Activated T-helper 1 cell treated with anti-CD3 and anti-CD28 coated beads, Interleukin-2, amount 50 U/mL, for 16 hours (primary cell): Measurements from ENCODE around the gene ANKRD33.

Source experiments
- DNase-seq, 2 donors: peaks; one replicate each; pipeline ENCODE4 v3.0.0-alpha.2; 2020; ENCODE audit warnings: low read depth in 1 of 2, low spot score in 1 of 2

The ANKRD33 gene

DNA sequence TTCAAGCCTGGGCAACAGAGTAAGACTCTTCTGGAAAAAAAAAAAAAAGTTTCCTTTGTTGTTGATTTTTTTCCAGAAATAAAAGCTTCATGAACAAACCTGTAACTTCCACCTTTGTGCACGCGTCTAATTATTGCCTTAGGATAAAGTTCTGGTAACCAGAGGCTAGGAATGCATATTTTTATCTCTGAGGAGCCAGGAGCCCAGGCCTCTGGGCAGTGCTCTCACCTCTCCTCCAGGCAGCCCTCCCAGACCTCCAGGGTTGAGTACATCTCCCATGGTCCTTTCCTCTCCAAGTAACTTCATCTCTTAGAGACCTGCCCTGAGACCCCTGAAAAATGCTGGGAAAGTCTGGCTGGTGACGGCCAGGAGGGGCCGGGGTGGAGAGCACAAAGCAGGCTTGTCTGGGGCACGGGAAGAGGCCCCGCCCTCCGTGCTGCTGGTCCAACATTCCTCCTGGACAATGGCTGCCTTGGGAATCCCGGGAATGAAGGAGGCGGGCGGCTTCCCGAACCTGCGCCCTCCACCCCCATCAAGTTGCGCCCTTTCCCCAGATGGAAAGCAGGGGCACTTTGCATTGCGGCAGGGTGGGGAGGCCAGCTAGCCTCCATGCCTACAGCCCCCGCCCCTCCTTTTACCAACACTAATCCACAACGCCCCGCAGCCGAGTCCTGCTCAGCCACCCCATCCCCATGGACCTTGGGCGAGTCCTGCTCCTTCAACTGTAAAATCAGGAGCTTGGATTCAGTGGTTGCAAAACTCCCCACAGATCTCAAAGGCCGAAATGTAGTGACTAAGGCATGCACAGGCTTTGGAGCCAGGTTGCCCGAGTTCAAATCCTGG is 32.1 kb upstream of the ANKRD33 start:
- no peak for DNase-seq

DNA sequence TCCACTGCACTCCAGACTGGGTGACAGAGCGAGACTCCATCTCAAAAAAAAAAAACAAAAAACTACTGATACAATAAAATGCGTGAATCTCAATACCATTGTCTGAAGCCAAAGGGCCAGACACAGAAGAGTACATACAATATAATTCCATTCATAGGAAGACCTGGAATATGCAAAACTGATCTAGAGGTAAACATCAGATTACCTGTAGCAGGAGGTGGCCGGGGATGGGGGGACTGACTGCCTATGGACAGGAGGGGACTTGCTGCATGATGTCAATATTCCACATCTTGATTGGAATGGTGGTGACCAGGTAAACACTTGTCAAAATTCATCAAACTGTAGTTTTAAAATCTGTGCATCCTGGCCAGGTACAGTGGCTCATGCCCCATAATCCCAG is 26.9 kb upstream of the ANKRD33 start:
- DNase-seq, result no peak

DNA sequence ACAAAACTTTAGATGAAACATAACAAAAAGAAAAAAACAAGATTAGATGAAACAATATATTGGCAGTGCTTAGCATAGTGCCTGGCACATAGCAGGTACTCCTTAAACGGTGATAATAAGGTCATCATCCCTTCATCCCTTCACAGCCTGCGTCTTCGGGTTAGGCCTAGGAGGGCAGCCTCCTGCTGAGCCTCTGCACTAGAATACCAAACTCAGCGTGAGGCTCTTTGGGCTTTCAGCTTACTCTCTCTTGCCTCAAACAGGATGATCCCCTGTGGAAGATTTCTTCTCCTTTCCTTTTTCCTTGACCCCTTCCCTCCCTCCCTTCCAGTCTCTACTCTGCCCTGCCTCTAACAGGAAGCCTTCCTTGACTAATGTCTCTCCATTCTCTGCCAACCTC is 25.0 kb upstream of the ANKRD33 start:
- DNase-seq, result no peak

DNA sequence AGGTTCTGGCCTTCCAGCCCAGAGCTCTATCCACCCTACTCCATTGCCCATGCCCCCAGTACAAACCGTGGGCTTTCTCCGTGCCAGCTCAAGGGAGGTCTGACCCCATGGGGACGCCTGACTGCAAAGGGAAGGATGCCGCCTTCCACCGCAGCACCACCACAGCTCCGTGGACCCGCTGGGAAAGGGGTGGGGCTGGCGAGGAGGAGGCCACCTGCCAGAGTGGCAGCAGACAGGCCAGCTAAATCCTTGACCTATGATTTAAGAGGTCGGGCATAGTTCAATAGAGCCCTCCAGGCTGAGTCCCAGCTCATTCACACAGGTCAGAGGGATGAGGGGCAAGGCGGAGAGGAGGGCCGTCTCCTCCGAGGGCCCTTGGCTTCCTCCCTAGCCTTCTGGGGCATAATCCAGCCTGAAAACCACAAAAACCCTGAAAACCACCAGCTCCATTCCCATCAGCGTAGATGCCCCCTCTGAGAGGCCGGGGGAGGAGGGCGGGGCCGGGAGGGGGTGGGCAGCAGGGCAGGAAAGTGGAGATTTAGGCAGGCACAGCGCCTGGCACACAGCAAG is 24.5 kb upstream of the ANKRD33 start:
- no peak for DNase-seq

DNA sequence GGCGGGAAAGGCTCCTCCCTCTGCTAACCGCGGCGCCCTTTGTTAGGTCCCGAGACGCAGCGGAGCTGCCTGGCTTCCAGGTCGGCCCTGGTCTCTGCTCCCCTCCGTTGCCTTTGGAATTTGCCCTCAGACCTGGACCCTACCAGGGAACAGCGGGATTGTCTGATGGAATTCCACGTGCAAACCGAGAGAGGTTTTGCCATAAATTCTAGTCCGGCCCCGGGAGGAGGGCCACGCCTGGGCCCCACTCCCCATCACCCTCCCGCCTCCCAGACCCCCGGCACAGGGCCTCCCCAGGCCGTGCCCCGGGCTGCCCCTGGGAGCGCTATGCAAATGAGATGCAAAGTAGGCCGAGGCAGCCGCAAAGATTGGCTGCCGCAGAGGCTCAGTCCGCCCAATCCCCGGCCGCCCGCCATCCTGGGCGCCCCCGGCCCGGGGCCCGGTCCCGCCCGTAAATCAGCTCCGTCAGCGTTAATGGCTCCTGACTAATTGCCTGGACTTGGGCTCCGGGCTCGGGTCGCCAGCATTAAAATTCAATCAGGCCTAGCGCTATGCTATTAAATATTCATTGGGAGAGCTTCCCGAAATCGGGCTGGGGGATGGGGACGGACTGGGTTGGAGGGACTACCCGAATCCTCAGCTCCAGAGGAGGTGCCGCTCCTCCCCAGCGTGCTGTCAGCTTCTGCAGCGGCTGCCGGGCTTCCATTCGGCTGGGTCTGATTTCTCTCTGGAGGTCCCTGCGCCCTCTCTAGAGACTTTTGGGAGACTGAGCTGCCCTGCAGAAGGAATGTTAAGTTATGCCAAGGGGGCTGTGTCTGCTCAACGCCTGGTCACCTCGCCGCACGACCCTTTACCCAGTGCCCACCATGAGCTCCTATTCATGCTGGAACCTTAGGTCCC is 23.7 kb upstream of the ANKRD33 start:
- no peak for DNase-seq

- no peak for DNase-seq
Observed at GRCh38 chr12:51864833-51865670, 22.9 kb upstream of the ANKRD33 start.

- no peak for DNase-seq
Observed at GRCh38 chr12:51865757-51866270, 22.1 kb upstream of the ANKRD33 start.

DNA sequence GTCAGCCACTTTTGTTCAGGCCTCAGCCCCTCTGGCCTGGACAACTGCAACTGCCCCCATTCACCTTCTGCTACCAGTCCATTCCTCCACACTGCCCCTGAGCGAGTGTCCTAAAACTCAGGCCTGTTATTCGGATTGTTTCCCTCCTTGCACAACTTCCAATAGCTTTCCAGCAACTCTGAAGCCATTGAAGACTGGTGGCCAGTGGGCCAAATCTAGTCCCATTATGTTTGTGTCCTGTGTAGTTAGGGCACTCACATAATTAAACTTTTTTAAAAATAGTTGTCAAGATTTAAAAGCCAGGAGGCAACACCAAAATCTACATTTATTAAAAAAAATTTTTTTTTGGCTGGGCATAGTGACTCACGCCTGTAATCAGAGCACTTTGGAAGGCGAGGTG is 21.6 kb upstream of the ANKRD33 start:
- no peak for DNase-seq

DNA sequence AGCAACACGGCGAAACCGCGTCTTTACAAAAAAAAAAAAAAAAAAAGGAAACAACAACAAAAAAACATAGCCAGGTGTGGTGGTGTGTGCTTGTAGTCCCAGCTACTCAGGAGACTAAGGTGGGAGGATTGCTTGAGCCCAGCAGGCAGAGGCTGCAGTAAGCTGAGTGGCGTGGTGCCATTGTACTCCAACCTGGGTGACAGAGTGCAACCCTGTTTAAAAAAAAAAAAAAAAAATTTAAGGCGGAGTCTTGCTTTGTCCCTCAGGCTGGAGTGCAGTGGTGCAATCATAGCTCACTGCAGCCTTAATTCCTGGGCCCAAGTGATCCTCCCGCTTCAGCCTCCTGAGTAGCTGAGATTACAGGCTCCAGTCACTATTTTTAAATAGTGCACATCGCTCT is 21.1 kb upstream of the ANKRD33 start:
- DNase-seq, result no peak

GRCh38 chr12:51867371-51867770 is 20.5 kb upstream of the ANKRD33 start:
- no peak for DNase-seq

GRCh38 chr12:51867796-51868428 is 20.0 kb upstream of the ANKRD33 start:
- DNase-seq, result no peak

- DNase-seq, result no peak
Observed at GRCh38 chr12:51868821-51869495, 18.9 kb upstream of the ANKRD33 start.

DNA sequence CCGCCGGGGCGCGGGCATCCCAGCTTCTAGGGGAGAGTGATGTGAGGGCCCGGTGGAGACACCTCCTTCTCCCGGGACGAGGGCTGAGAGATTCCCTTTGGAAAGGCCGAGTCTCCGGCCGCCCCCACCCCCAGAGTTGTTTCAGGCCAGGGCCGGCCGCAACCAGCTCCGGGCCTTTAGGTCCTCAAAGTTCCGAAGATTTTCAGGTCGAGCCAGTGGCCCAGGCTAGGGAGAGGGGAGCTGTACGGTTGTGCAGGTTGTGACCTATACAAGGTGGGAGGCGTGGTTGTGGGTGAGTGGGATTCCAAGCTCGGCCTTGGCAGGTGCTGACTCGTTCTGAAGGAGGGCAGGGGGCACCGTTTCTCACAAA is 18.4 kb upstream of the ANKRD33 start:
- no peak for DNase-seq

DNA sequence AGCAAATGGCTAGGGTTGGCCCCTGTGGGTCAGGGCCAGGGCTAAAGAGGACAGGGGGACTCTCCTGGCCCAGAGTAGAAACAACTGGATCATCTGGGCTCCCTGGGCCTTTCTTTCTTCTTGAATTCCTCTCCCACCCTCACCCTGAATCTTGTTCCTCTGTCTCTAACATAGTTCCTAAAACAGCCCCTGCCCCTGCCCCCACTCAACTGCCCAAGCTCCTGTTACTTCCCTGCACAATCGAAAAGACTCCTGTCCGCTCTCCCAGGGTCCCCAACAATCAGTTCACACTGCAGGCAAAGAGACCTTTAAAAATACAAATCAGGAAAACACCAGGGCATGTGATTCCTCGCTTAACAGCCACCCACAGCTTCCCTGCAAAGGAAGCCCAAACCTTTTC is 18.0 kb upstream of the ANKRD33 start:
- no peak for DNase-seq

GRCh38 chr12:51870504-51870903 is 17.4 kb upstream of the ANKRD33 start:
- DNase-seq, result no peak

- no peak for DNase-seq
Observed at GRCh38 chr12:51871126-51871525, 16.8 kb upstream of the ANKRD33 start.

GRCh38 chr12:51871918-51872688 is 15.8 kb upstream of the ANKRD33 start:
- DNase-seq, result no peak

- DNase-seq, result no peak
Observed at GRCh38 chr12:51872689-51872981, 15.3 kb upstream of the ANKRD33 start.

DNA sequence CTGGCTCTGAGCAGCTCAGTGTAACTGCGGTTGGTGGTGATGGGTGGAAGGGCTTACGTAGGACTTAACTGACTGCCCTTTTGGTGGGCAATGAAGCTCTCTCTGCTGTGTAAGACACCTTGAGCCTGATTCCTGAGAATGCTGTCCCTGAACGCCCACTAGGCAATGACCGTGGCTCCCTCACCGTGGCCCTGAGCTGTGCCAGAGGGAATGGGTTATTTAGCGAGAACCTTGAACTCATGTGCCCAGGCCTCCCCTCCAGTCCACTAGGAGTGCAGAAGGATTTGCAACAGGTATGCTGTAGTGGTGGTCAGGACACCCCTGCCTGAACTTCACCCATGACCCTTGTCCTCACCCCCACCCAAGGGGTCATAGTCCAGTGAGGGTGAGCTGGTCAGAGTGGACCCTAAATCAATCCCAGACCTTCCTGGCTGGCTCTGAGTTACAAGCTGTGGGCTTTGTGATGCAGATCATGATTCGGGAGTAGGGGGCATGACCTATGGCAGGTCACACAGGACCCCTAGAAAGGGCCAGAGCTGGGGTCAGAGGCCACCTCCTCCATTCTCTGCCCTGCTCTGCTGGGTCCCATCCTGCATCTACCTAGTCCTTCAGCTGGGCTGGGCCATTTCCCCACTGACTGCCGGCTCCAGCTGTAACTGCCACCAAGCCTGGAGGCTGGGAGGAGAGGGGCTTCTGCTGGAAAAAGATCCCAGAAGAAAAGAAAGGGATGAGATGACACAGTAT is 14.5 kb upstream of the ANKRD33 start:
- no peak for DNase-seq
